H1 (cell line): Measurements from ENCODE around the gene PLEKHM3. TPM values are rescaled to one million over a fixed set of nuclear protein-coding genes. Genes with fewer than 3 reads are reported as not detected.

ENCODE experiments used
- CTCF ChIA-PET: fragments of 300-600 bp; sonication (Branson Sonifier 250); formaldehyde crosslinking; loops from one replicate; lab custom pipeline; 2021; ENCODE audit not compliant: partially characterized antibody; lab: Charles Lee
- POLR2A ChIA-PET: fragments of 300-600 bp; sonication (Branson Sonifier 250); formaldehyde crosslinking; loops from one replicate; lab custom pipeline; 2021; ENCODE audit warnings: inconsistent platforms; ENCODE audit not compliant: partially characterized antibody; lab: Charles Lee
- DNase-seq, 2 experiments: peaks; one replicate each; pipeline versions ENCODE4 v3.0.0 to v3.0.0-alpha.2; 2010 to 2022; ENCODE audit warnings: low spot score in 2 of 2, low read depth in 1 of 2, mixed read lengths in 1 of 2
- FAIRE-seq: peaks from 2 replicates; lab custom pipeline; 2011; peaks lifted over from hg19 to GRCh38; lab: Jason Lieb, UNC
- H2AFZ ChIP-seq: 2 replicates; pipeline ENCODE4 v1.8.1; 2012; ENCODE audit warnings: low read length, inconsistent platforms
- H2AK5ac ChIP-seq: 2 replicates; pipeline ENCODE4 v1.6.1; 2013; ENCODE audit warnings: low read depth, low read length
- H2BK120ac ChIP-seq: replicated peaks from 2 replicates; pipeline ENCODE3; 2013; ENCODE audit warnings: low read depth, low read length, inconsistent platforms
- H2BK12ac ChIP-seq: 2 replicates; pipeline ENCODE4 v1.6.1; 2013; ENCODE audit warnings: low read depth, low read length
- H2BK15ac ChIP-seq: 2 replicates; pipeline ENCODE4 v1.6.1; 2013; ENCODE audit warnings: low read length
- H2BK20ac ChIP-seq: 2 replicates; pipeline ENCODE4 v1.6.1; 2013; ENCODE audit warnings: low read length
- H2BK5ac ChIP-seq: 2 replicates; pipeline ENCODE4 v1.6.1; 2013; ENCODE audit warnings: low read depth, low read length
- H3K14ac ChIP-seq: 2 replicates; pipeline ENCODE4 v1.6.1; 2013; ENCODE audit warnings: inconsistent platforms; ENCODE audit not compliant: insufficient read length
- H3K18ac ChIP-seq: 2 replicates; pipeline ENCODE4 v1.6.1; 2013; ENCODE audit warnings: low read length; ENCODE audit errors: extremely low read depth
- H3K23ac ChIP-seq: 2 replicates; pipeline ENCODE4 v1.6.1; 2013; ENCODE audit warnings: inconsistent platforms; ENCODE audit not compliant: insufficient read length
- H3K23me2 ChIP-seq: 2 replicates; pipeline ENCODE4 v1.6.1; 2013; ENCODE audit warnings: low read depth, low read length
- H3K27ac ChIP-seq: 2 replicates; pipeline ENCODE4 v1.6.1; 2011; ENCODE audit warnings: low read depth, low read length, inconsistent platforms
- H3K27me3 ChIP-seq, 4 experiments: replicated peaks in 1 of 4; 1 replicate in 1 of 4; 2 replicates in 3 of 4; pipeline versions ENCODE4 v1.6.1 to v1.8.1; 2011 to 2013; ENCODE audit warnings: low read length in 3 of 4, mild to moderate bottlenecking in 3 of 4, inconsistent platforms in 2 of 4, mixed read lengths in 2 of 4, moderate library complexity in 1 of 4; ENCODE audit not compliant: control insufficient read depth in 3 of 4, insufficient read depth in 3 of 4; ENCODE audit errors: extremely low read depth in 1 of 4
- H3K36me3 ChIP-seq, 4 experiments: 2 replicates each; pipeline versions ENCODE4 v1.6.1 to v1.8.1; 2011 to 2013; ENCODE audit warnings: mild to moderate bottlenecking in 4 of 4, low read length in 3 of 4, moderate library complexity in 2 of 4, control low read depth in 1 of 4, inconsistent platforms in 1 of 4; ENCODE audit not compliant: insufficient read depth in 4 of 4, control insufficient read depth in 2 of 4
- H3K4ac ChIP-seq: replicated peaks from 2 replicates; pipeline ENCODE3; 2013; ENCODE audit warnings: low read length, low read depth, mixed read lengths, inconsistent platforms; ENCODE audit not compliant: insufficient read length
- H3K4me1 ChIP-seq, 4 experiments: replicated peaks in 1 of 4; 1 replicate in 1 of 4; 2 replicates in 3 of 4; pipeline versions ENCODE4 v1.6.1 to v1.8.1; 2011 to 2013; ENCODE audit warnings: low read length in 3 of 4, inconsistent platforms in 2 of 4, mixed read lengths in 1 of 4; ENCODE audit not compliant: insufficient read depth in 4 of 4, control insufficient read depth in 3 of 4
- H3K4me2 ChIP-seq, 2 experiments: 2 replicates each; pipeline versions ENCODE4 v1.6.1 to v1.8.1; 2011 to 2013; ENCODE audit warnings: low read depth in 2 of 2, low read length in 2 of 2, control low read depth in 1 of 2, inconsistent platforms in 1 of 2, mild to moderate bottlenecking in 1 of 2; ENCODE audit not compliant: insufficient read depth in 1 of 2
- H3K4me3 ChIP-seq, 4 experiments: fragments of 200-600, 300-600 bp in 1 of 4; sonication (generic), shearing (Covaris generic), sonication (Bioruptor Twin) in 1 of 4; 2 replicates each; pipeline versions ENCODE4 v1.5.1 to v1.8.1; 2011 to 2016; ENCODE audit warnings: low read length in 4 of 4, low read depth in 3 of 4, control low read depth in 2 of 4, inconsistent platforms in 2 of 4, mild to moderate bottlenecking in 2 of 4, mixed read lengths in 1 of 4, moderate library complexity in 1 of 4; ENCODE audit not compliant: insufficient read depth in 2 of 4; ENCODE audit errors: extremely low read depth in 1 of 4
- H3K56ac ChIP-seq: replicated peaks from 2 replicates; pipeline ENCODE3; 2013; ENCODE audit warnings: low read depth, mild to moderate bottlenecking, mixed read lengths, low read length, inconsistent platforms; ENCODE audit not compliant: insufficient read length
- H3K79me1 ChIP-seq: 2 replicates; pipeline ENCODE4 v1.6.1; 2013; ENCODE audit warnings: low read depth, low read length, control low read depth
- H3K79me2 ChIP-seq, 2 experiments: 2 replicates each; pipeline versions ENCODE4 v1.6.1 to v1.8.1; 2012 to 2013; ENCODE audit warnings: low read length in 2 of 2, mild to moderate bottlenecking in 2 of 2, inconsistent platforms in 1 of 2; ENCODE audit not compliant: insufficient read depth in 2 of 2, control insufficient read depth in 1 of 2
- H3K9ac ChIP-seq, 4 experiments: replicated peaks in 1 of 4; 1 replicate in 1 of 4; 2 replicates in 3 of 4; pipeline versions ENCODE4 v1.6.1 to v1.8.1; 2011 to 2013; ENCODE audit warnings: low read depth in 3 of 4, low read length in 3 of 4, control low read depth in 2 of 4, mild to moderate bottlenecking in 2 of 4, moderate library complexity in 2 of 4, inconsistent platforms in 1 of 4; ENCODE audit errors: extremely low read depth in 1 of 4
- H3K9me3 ChIP-seq, 2 experiments: 2 replicates each; pipeline versions ENCODE4 v1.6.1 to v1.8.1; 2012 to 2013; ENCODE audit warnings: mild to moderate bottlenecking in 2 of 2, moderate library complexity in 2 of 2, control low read depth in 1 of 2, inconsistent platforms in 1 of 2, low read depth in 1 of 2, low read length in 1 of 2, mixed read lengths in 1 of 2; ENCODE audit not compliant: insufficient read depth in 2 of 2
- H4K20me1 ChIP-seq, 2 experiments: replicated peaks in 1 of 2; 2 replicates each; pipeline versions ENCODE3 to v1.8.1; 2011 to 2013; ENCODE audit warnings: inconsistent platforms in 2 of 2, low read length in 2 of 2, mild to moderate bottlenecking in 1 of 2; ENCODE audit not compliant: insufficient read depth in 2 of 2, control insufficient read depth in 1 of 2
- H4K5ac ChIP-seq: 2 replicates; pipeline ENCODE4 v1.6.1; 2013; ENCODE audit warnings: low read length, low read depth, mixed read lengths, inconsistent platforms; ENCODE audit not compliant: insufficient read length
- H4K8ac ChIP-seq: 2 replicates; pipeline ENCODE4 v1.8.0; 2013; ENCODE audit warnings: mild to moderate bottlenecking, moderate library complexity, low read length, inconsistent platforms; ENCODE audit not compliant: insufficient read depth; ENCODE audit errors: extremely low read depth
- H4K91ac ChIP-seq: replicated peaks from 2 replicates; pipeline ENCODE3; 2013; ENCODE audit warnings: low read length, mixed read lengths, inconsistent platforms; ENCODE audit not compliant: insufficient read length
- JUN ChIP-seq: IDR thresholded peaks from 2 replicates; pipeline ENCODE4 v1.6.1; 2011; ENCODE audit warnings: low read depth, mild to moderate bottlenecking, improper control_type of control experiment, low read length
- RXRA ChIP-seq: IDR thresholded peaks from 2 replicates; pipeline ENCODE4 v1.6.1; 2011; ENCODE audit warnings: low read depth, mild to moderate bottlenecking, low read length, moderate library complexity; ENCODE audit not compliant: insufficient read depth
- SIRT6 ChIP-seq: IDR thresholded peaks from one replicate; pipeline ENCODE4 v1.7.1; 2012; ENCODE audit warnings: low read length, inconsistent platforms
- WGBS, 2 experiments: shearing (Covaris generic) in 1 of 2; methylation state at CpG; one replicate each; pipeline versions ENCODE4 v1.1.6 to v1.1.7; 2013 to 2015; ENCODE audit warnings: low lambda C conversion rate in 2 of 2, mixed read lengths in 2 of 2, inconsistent platforms in 1 of 2, low coverage in 1 of 2, missing lambda C conversion rate in 1 of 2; ENCODE audit not compliant: insufficient replicate concordance in 2 of 2, insufficient coverage in 1 of 2, insufficient read length in 1 of 2; ENCODE audit errors: extremely low coverage in 1 of 2, missing lambda C conversion rate in 1 of 2; 5-methylcytosine and 5-hydroxymethylcytosine counted together
- polyA plus RNA-seq, 7 experiments: library from polyadenylated mRNA; depleted of rRNA in 3 of 7; stranded (reverse) in 5 of 7; unstranded in 2 of 7; fragments of >200 nt in 5 of 7; fragments of 200-250 nt in 2 of 7; gene quantifications; 1 replicate in 5 of 7; 2 replicates in 1 of 7; 4 replicates in 1 of 7; pipeline versions ENCODE4 v1.2.1 to v1.2.3, GENCODE V29; 2011 to 2013; ENCODE audit warnings: missing spikeins in 2 of 7, mixed read lengths in 2 of 7
- total RNA-seq: library from RNA; stranded (reverse); fragmentation: NEBNext Ultra II Directional; extraction: Animal tissue kit (Norgen Biotek cat#: 25700); gene quantifications from 2 replicates; pipeline ENCODE4 v1.2.1, GENCODE V29; 2021

PLEKHM3 gene
- total and polyA plus RNA-seq, 2 of the 8 experiments (the other 6 are each of a cell fraction or from before 2014, with no cell fraction given) = 2.3 to 5.8 TPM

GRCh38 chr2:207802650-207803049 lies 222.7 kb downstream of the PLEKHM3 start:
- no peak overlapping the region for H3K27ac ChIP-seq
- H3K4me2 ChIP-seq = no peak overlapping the region
- no peak overlapping the region for H3K23ac ChIP-seq
- no peak overlapping the region for H3K4ac ChIP-seq
- no peaks in the 10 kb centered on the region for H3K79me2 ChIP-seq
- H2BK15ac ChIP-seq = no peak overlapping the region
- no peak overlapping the region for H2AFZ ChIP-seq
- no peaks in the 10 kb centered on the region for H3K36me3 ChIP-seq
- H3K14ac ChIP-seq = no peak overlapping the region
- FAIRE-seq (no peak), DNase-seq (no peak)
- H2BK5ac ChIP-seq = no peak overlapping the region
- H2BK20ac ChIP-seq = no peak overlapping the region
- no peak overlapping the region for H3K18ac ChIP-seq
- no peak overlapping the region for H2AK5ac ChIP-seq
- H3K79me1 ChIP-seq = no peaks in the 10 kb centered on the region
- no peaks in the 10 kb centered on the region for H3K23me2 ChIP-seq
- CTCF ChIA-PET = interaction anchor here (0.7 to 1.2 kb wide), 2 partner anchors 53 to 170 kb away, joined by 3 read pairs; no protein-coding TSS in a partner anchor
- no peak overlapping the region for H4K91ac ChIP-seq
- no peak overlapping the region for H2BK12ac ChIP-seq
- POLR2A ChIA-PET = no interaction called here
- H3K9me3 ChIP-seq = no peaks in the 10 kb centered on the region
- TF ChIP-seq SIRT6 (no peak), RXRA (no peak), JUN (no peak)
- H2BK120ac ChIP-seq = no peak overlapping the region
- no peak overlapping the region for H4K5ac ChIP-seq
- no peaks in the 10 kb centered on the region for H4K20me1 ChIP-seq
- no peak overlapping the region for H4K8ac ChIP-seq
- WGBS, 2 experiments = 90% methylated on average over 6 of the region's 6 CpGs; no CpG with 5 or more reads in 1 of the 2 experiments
- H3K56ac ChIP-seq = no peak overlapping the region
- H3K4me3 ChIP-seq = no peak overlapping the region
- no peaks in the 10 kb centered on the region for H3K27me3 ChIP-seq
- no peak overlapping the region for H3K9ac ChIP-seq
- H3K4me1 ChIP-seq = peaks cover 0 to 6% (median 4%) of the 10 kb centered on the region in 4 experiments; a peak in 4 of 7 replicates
